ENCODE results near the gene BNIP5. TPM values are rescaled to one million over a fixed set of nuclear protein-coding genes. Genes with fewer than 3 reads are reported as not detected.
"Not testable (repeated sequence)": the region's sequence is repeated elsewhere in the genome, so short reads cannot be mapped to it uniquely, and the experiment has no call there.

BNIP5 gene
- total RNA-seq, 1 donor from 2014 or later: not detected

GRCh38 chr6:36367743-36368142 lies 31.1 kb upstream of the BNIP5 start:
- Mint-ChIP-seq H3K4me1 (ENCODE audit: low read depth) (peaks cover 6% of the 10 kb centered on the region), H3K36me3 (ENCODE audit: low read depth) (no peaks in the 10 kb centered on the region), H3K27ac (ENCODE audit: unreplicated experiment) (no peak overlapping the region), H3K4me3 (ENCODE audit: unreplicated experiment) (no peak overlapping the region), H3K9me3 (ENCODE audit: low read depth) (no peaks in the 10 kb centered on the region), H3K27me3 (ENCODE audit: low read depth) (peaks cover 5% of the 10 kb centered on the region)
- no peak for DNase-seq (ENCODE audit: low spot score)
- TF ChIP-seq CTCF (IDR thresholded peaks at IDR 0.05): no peak

GRCh38 chr6:36364669-36365479 lies 28.2 kb upstream of the BNIP5 start:
- H3K27me3 Mint-ChIP-seq (ENCODE audit: low read depth): no peaks in the 10 kb centered on the region
- no peak for TF ChIP-seq CTCF (IDR thresholded peaks at IDR 0.05)
- no peaks in the 10 kb centered on the region for H3K9me3 Mint-ChIP-seq (ENCODE audit: low read depth)
- no peak overlapping the region for H3K4me3 Mint-ChIP-seq (ENCODE audit: unreplicated experiment)
- H3K36me3 Mint-ChIP-seq (ENCODE audit: low read depth): no peaks in the 10 kb centered on the region
- DNase-seq (ENCODE audit: low spot score): no peak
- peaks cover 15% of the 10 kb centered on the region for H3K4me1 Mint-ChIP-seq (ENCODE audit: low read depth)
- H3K27ac Mint-ChIP-seq (ENCODE audit: unreplicated experiment): no peak overlapping the region

GRCh38 chr6:36364061-36364635 lies 27.5 kb upstream of the BNIP5 start:
- not testable (repeated sequence) for H3K4me3 Mint-ChIP-seq (ENCODE audit: unreplicated experiment); H3K36me3 Mint-ChIP-seq (ENCODE audit: low read depth); H3K27me3 Mint-ChIP-seq (ENCODE audit: low read depth); H3K4me1 Mint-ChIP-seq (ENCODE audit: low read depth); H3K9me3 Mint-ChIP-seq (ENCODE audit: low read depth); H3K27ac Mint-ChIP-seq (ENCODE audit: unreplicated experiment); DNase-seq (ENCODE audit: low spot score)

GRCh38 chr6:36363371-36363752 lies 26.7 kb upstream of the BNIP5 start:
- not testable (repeated sequence) for H3K27ac Mint-ChIP-seq (ENCODE audit: unreplicated experiment); H3K9me3 Mint-ChIP-seq (ENCODE audit: low read depth); H3K27me3 Mint-ChIP-seq (ENCODE audit: low read depth); H3K4me3 Mint-ChIP-seq (ENCODE audit: unreplicated experiment); DNase-seq (ENCODE audit: low spot score); H3K36me3 Mint-ChIP-seq (ENCODE audit: low read depth)
- peaks cover 15% of the 10 kb centered on the region for H3K4me1 Mint-ChIP-seq (ENCODE audit: low read depth)

GRCh38 chr6:36362551-36363370 lies 26.1 kb upstream of the BNIP5 start:
- Mint-ChIP-seq H3K9me3 (ENCODE audit: low read depth) (no peaks in the 10 kb centered on the region), H3K36me3 (ENCODE audit: low read depth) (no peaks in the 10 kb centered on the region), H3K4me3 (ENCODE audit: unreplicated experiment) (no peak overlapping the region), H3K27me3 (ENCODE audit: low read depth) (no peaks in the 10 kb centered on the region), H3K27ac (ENCODE audit: unreplicated experiment) (no peak overlapping the region), H3K4me1 (ENCODE audit: low read depth) (peaks cover 19% of the 10 kb centered on the region)
- no peak for TF ChIP-seq CTCF (IDR thresholded peaks at IDR 0.05)
- no peak for DNase-seq (ENCODE audit: low spot score)

GRCh38 chr6:36361071-36361470 lies 24.4 kb upstream of the BNIP5 start:
- TF ChIP-seq CTCF (IDR thresholded peaks at IDR 0.05): no peak
- H3K27ac Mint-ChIP-seq (ENCODE audit: unreplicated experiment): no peak overlapping the region
- no peaks in the 10 kb centered on the region for H3K9me3 Mint-ChIP-seq (ENCODE audit: low read depth)
- peaks cover 19% of the 10 kb centered on the region for H3K4me1 Mint-ChIP-seq (ENCODE audit: low read depth)
- peaks cover 3% of the 10 kb centered on the region for H3K27me3 Mint-ChIP-seq (ENCODE audit: low read depth)
- H3K36me3 Mint-ChIP-seq (ENCODE audit: low read depth): no peaks in the 10 kb centered on the region
- H3K4me3 Mint-ChIP-seq (ENCODE audit: unreplicated experiment): no peak overlapping the region
- no peak for DNase-seq (ENCODE audit: low spot score)
